ENCODE data around the gene BMP2K.

The BMP2K gene

DNA sequence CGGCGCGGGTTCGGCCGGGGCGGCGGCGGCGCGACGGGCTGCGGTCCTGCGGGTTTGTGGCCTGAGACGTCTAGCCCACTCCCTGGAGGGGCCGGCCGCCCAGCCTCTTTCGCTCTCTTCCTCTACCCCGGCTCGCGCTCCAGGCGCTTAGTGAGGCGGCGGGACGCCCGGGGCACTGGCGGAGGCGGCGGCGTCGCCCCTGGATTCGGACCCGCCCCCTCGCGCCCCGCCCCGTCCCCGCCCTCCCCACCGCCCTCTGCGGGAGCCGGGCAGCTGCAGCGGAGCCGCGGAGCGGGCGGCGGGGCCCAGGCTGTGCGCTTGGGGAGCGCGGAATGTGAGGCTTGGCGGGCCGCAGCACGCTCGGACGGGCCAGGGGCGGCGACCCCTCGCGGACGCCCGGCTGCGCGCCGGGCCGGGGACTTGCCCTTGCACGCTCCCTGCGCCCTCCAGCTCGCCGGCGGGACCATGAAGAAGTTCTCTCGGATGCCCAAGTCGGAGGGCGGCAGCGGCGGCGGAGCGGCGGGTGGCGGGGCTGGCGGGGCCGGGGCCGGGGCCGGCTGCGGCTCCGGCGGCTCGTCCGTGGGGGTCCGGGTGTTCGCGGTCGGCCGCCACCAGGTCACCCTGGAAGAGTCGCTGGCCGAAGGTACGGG, at the start of gene BMP2K:
Gene BMP2K, plus strand, starts transcription at position 272 of the 650 bp plus-strand sequence. Its CDS starts 194 bp downstream, at position 466.
- no peaks in the 10 kb centered on the region for H3K9me3 ChIP-seq (ENCODE audit: control insufficient read depth, low read depth, low read length)
- H3K9ac ChIP-seq (ENCODE audit: low read length) = peak within 1 kb of the TSS; percentile 95
- H3K27ac ChIP-seq (ENCODE audit: low read length) = peak within 1 kb of the TSS; percentile 94
- H3K36me3 ChIP-seq (ENCODE audit: control insufficient read depth, low read depth, low read length) = no peaks in the 10 kb centered on the region
- peaks cover 15% of the 10 kb centered on the region for H3K4me1 ChIP-seq (ENCODE audit: control insufficient read depth, low read depth, low read length)
- peak within 1 kb of the TSS; percentile 67 for H3K4me3 ChIP-seq (ENCODE audit: low read length)
- no peaks in the 10 kb centered on the region for H3K27me3 ChIP-seq (ENCODE audit: control insufficient read depth, insufficient read depth, low read length)

DNA sequence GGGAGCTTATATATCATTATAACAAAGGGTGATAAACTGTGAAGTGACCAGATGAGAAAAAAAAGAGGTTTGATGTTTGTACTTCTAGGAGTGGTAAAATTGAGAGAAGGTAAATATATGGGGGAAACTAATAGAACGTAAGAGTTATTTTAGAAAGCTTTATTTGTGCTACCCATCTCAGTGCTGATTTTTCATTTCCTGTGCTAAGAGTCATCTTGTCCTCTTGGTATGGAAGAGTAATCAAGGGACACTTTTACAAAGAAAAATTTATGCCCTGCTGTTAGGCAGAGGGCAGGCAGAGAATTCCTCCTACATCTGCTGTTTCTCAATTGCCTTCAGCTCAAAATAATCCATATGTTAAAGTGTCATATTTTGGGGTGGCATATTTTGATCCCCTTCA, 49.6 kb upstream of the BMP2K start:
- Histone ChIP-seq H3K27ac (ENCODE audit: low read length) (no peak overlapping the region), H3K9me3 (ENCODE audit: control insufficient read depth, low read depth, low read length) (no peaks in the 10 kb centered on the region), H3K4me3 (ENCODE audit: low read length) (no peak overlapping the region), H3K27me3 (ENCODE audit: control insufficient read depth, insufficient read depth, low read length) (no peaks in the 10 kb centered on the region), H3K4me1 (ENCODE audit: control insufficient read depth, low read depth, low read length) (peaks cover 19% of the 10 kb centered on the region), H3K36me3 (ENCODE audit: control insufficient read depth, low read depth, low read length) (no peaks in the 10 kb centered on the region), H3K9ac (ENCODE audit: low read length) (no peak overlapping the region)

DNA sequence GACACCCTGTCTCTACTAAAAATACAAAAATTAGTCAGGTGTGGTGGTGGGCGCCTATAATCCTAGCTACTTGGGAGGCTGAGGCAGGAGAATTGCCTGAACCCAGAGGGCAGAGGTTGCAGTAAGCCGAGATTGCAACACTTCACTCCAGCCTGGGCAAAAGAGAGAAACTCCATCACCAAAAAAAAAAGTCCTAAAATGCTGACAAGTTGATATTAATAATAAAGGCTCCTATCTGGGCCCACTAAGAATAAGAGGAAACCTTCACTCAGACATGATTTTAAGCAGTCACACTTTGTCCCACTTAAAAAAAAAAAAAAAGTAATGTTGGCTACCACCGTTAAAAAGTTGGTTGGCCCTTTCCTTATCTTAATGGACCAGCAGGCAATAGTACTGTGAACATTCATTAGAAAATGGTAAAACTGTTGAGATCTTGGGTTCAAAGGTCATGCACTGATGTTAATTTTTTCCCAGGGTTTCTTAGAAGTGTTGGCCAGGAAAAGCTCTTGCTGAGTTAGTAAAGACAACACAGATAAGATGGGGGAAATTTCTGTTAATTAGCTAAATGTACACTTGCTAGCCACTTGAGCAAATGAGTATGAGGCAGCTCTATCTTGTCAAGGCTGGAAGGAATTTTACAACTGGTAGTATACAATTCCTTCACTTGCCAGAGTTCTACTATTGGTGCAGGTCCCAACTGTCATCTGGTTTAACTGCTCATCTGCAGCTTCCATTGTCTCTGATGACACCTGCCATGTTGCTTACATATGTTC, 43.6 kb upstream of the BMP2K start:
- H3K9me3 ChIP-seq (ENCODE audit: control insufficient read depth, low read depth, low read length) = no peaks in the 10 kb centered on the region
- no peak overlapping the region for H3K27ac ChIP-seq (ENCODE audit: low read length)
- no peaks in the 10 kb centered on the region for H3K36me3 ChIP-seq (ENCODE audit: control insufficient read depth, low read depth, low read length)
- no peaks in the 10 kb centered on the region for H3K27me3 ChIP-seq (ENCODE audit: control insufficient read depth, insufficient read depth, low read length)
- H3K4me1 ChIP-seq (ENCODE audit: control insufficient read depth, low read depth, low read length) = no peaks in the 10 kb centered on the region
- no peak overlapping the region for H3K4me3 ChIP-seq (ENCODE audit: low read length)
- no peak overlapping the region for H3K9ac ChIP-seq (ENCODE audit: low read length)

DNA sequence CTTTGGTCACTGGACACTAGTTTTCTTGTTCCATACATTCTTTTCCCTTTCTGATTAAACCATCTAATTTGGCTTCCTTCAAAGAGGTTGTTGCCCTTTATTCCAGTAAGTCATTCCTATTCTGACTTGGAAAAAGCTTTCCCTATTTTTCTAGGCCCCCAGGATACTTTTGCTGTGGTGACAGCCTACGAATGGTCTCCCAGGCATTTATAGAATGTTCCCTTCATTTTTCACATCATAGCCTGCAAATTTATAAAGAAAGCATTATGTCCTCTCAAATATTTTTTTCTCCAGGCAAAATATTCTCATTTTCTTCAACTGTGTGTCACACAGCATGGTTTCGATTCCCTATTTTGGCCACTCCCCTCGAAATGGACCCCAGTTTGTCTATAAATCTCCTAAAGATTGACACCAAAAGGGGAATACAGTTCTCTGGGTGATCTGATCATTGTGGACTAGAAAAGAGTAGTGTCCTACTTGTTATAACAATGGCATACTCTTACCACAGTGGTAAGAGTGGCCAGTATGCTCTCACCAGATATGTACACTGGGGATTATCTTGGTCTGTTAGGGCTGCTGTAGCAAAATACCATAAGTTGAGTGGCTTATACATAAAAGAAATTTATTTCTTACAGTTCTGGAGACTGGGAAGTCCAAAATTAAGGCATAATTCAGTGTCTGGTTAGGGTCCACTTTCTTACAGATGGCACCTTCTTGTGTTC, 41.5 kb upstream of the BMP2K start:
- Histone ChIP-seq H3K27ac (ENCODE audit: low read length) (no peak overlapping the region), H3K9me3 (ENCODE audit: control insufficient read depth, low read depth, low read length) (no peaks in the 10 kb centered on the region), H3K9ac (ENCODE audit: low read length) (no peak overlapping the region), H3K27me3 (ENCODE audit: control insufficient read depth, insufficient read depth, low read length) (no peaks in the 10 kb centered on the region), H3K4me1 (ENCODE audit: control insufficient read depth, low read depth, low read length) (no peaks in the 10 kb centered on the region), H3K36me3 (ENCODE audit: control insufficient read depth, low read depth, low read length) (no peaks in the 10 kb centered on the region), H3K4me3 (ENCODE audit: low read length) (no peak overlapping the region)

DNA sequence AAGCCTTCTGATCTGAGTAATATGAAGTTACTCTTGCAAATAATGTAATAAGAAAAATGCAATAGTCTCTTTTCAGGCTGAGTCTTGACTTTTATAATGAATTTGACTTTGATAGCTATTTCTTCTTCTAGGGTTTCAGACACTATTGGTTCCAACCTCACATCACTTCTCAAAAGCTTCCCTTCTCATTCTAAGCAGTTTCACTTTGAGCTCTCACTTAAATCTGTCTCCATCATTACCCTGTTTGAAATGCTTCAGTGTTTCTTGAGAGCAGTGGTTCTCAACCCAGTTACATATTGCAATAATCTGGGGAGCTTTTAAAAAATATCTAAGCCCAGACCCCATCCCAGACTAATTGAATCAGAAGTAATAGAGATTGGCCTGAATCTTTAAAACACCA, 40.5 kb upstream of the BMP2K start:
- H3K4me1 ChIP-seq (ENCODE audit: control insufficient read depth, low read depth, low read length) = no peaks in the 10 kb centered on the region

DNA sequence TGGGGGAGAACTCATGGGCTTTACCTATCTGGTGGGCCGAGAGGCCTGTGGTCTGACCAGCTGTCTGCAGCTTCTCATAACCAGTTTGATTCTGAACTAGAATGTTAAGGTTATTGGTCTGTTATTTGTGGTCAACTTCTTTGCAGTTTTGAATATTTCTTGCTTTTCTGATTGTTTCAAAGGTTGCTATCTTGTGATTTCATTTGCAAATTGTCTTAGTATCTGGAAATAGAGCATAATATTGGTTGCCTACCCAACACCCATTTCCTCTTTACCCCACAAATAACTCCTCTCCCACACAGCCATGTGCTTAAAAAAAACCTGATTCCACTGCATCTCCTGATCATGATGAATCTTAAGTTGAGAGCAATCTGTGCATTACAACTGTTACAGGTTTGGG, 39.1 kb upstream of the BMP2K start:
- Histone ChIP-seq H3K9me3 (ENCODE audit: control insufficient read depth, low read depth, low read length) (no peaks in the 10 kb centered on the region), H3K9ac (ENCODE audit: low read length) (no peak overlapping the region), H3K4me3 (ENCODE audit: low read length) (no peak overlapping the region), H3K27me3 (ENCODE audit: control insufficient read depth, insufficient read depth, low read length) (no peaks in the 10 kb centered on the region), H3K4me1 (ENCODE audit: control insufficient read depth, low read depth, low read length) (no peaks in the 10 kb centered on the region), H3K36me3 (ENCODE audit: control insufficient read depth, low read depth, low read length) (no peaks in the 10 kb centered on the region), H3K27ac (ENCODE audit: low read length) (no peak overlapping the region)

More for the DNA sequence above, 40.5 kb upstream of the BMP2K start:
- H3K9ac ChIP-seq (ENCODE audit: low read length) = no peak overlapping the region
- H3K4me3 ChIP-seq (ENCODE audit: low read length) = no peak overlapping the region
- no peaks in the 10 kb centered on the region for H3K9me3 ChIP-seq (ENCODE audit: control insufficient read depth, low read depth, low read length)
- no peaks in the 10 kb centered on the region for H3K27me3 ChIP-seq (ENCODE audit: control insufficient read depth, insufficient read depth, low read length)
- no peak overlapping the region for H3K27ac ChIP-seq (ENCODE audit: low read length)
- no peaks in the 10 kb centered on the region for H3K36me3 ChIP-seq (ENCODE audit: control insufficient read depth, low read depth, low read length)

DNA sequence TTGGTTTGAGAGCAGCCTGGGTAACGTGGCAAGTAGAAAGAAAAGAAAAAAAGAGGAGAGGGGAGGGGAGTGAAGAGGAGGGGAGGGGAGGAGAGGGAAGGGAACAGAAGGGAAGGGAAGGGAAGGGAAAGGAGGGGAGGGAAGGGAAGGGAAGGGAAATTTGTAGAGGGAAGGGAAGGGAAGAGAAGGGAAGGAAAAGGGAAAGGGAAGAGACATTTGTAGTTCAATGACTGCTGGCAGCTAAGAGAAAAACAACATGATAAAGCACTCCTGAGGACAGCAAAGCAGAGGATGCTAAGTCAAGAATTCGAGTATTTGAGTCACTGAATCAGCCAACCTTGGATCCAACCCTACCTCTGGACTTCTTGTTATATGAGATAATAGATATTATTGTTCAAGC, 38.2 kb upstream of the BMP2K start:
- H3K4me1 ChIP-seq (ENCODE audit: control insufficient read depth, low read depth, low read length) = no peaks in the 10 kb centered on the region
- no peak overlapping the region for H3K27ac ChIP-seq (ENCODE audit: low read length)
- no peaks in the 10 kb centered on the region for H3K9me3 ChIP-seq (ENCODE audit: control insufficient read depth, low read depth, low read length)

DNA sequence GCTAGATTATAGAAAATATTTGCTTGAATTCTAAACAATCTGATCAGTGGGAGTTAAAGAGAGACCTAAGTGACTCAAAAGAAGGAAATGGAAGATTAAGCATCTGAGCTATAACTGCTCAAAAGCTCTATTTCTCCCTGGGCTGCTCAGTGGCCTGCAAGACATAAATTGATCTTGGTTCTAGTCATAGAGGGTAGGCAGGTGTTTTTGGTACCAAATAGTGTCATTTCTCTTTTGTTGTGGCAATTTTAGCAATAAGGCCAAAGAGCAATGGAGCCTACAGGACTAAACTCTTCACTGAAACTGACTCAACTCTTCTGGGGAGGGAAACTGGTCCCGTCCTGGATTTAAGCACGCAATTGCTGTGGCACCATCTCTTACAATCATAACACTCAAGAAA, 33.9 kb upstream of the BMP2K start:
- H3K27ac ChIP-seq (ENCODE audit: low read length) = no peak overlapping the region

More for the DNA sequence above, 38.2 kb upstream of the BMP2K start:
- Histone ChIP-seq H3K9ac (ENCODE audit: low read length) (no peak overlapping the region), H3K27me3 (ENCODE audit: control insufficient read depth, insufficient read depth, low read length) (no peaks in the 10 kb centered on the region), H3K4me3 (ENCODE audit: low read length) (no peak overlapping the region), H3K36me3 (ENCODE audit: control insufficient read depth, low read depth, low read length) (no peaks in the 10 kb centered on the region)

DNA sequence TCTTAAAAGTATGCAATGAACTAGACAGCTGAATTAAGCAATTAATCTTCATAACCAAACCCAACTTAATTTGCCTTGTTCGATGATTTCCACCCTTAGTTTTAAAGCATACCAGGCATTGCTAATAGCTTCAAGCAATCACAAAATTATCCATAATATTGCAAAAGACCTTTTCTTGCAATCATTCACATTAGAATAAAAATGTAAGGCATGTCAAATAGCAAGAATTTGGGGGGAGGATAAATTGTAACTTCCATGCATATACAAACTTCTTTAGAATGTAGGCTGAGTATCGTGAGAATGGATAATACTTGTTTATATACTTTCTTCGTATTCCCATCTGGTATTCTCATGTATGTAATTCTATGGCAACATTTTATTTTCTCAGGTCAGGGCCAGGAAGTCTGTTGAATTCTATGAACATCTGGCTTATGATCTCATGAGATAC, 28.7 kb upstream of the BMP2K start:
- Histone ChIP-seq H3K4me3 (ENCODE audit: low read length) (no peak overlapping the region), H3K9ac (ENCODE audit: low read length) (no peak overlapping the region), H3K36me3 (ENCODE audit: control insufficient read depth, low read depth, low read length) (no peaks in the 10 kb centered on the region), H3K9me3 (ENCODE audit: control insufficient read depth, low read depth, low read length) (no peaks in the 10 kb centered on the region), H3K27me3 (ENCODE audit: control insufficient read depth, insufficient read depth, low read length) (no peaks in the 10 kb centered on the region), H3K4me1 (ENCODE audit: control insufficient read depth, low read depth, low read length) (no peaks in the 10 kb centered on the region), H3K27ac (ENCODE audit: low read length) (no peak overlapping the region)

More for the DNA sequence above, 33.9 kb upstream of the BMP2K start:
- Histone ChIP-seq H3K27me3 (ENCODE audit: control insufficient read depth, insufficient read depth, low read length) (no peaks in the 10 kb centered on the region), H3K9me3 (ENCODE audit: control insufficient read depth, low read depth, low read length) (no peaks in the 10 kb centered on the region), H3K36me3 (ENCODE audit: control insufficient read depth, low read depth, low read length) (no peaks in the 10 kb centered on the region), H3K4me1 (ENCODE audit: control insufficient read depth, low read depth, low read length) (no peaks in the 10 kb centered on the region), H3K4me3 (ENCODE audit: low read length) (no peak overlapping the region), H3K9ac (ENCODE audit: low read length) (no peak overlapping the region)

DNA sequence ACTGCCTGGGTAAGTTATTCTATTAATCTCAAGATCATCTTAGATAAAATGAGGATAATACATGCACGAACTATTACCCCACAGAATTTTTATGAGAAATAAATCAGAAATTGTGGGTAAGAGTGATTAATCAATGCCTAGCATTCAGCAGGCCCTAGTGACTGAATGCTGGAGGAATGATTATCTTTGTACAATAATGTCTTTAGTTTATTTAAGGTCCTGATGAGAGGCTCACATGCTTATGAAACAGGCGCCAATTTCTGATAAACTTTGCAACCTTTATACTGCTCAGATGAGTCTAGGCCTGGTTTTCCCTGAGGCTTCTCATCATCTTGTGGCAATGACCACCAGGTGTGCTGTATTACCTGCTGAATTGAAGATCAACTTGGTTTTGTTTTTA, 27.8 kb upstream of the BMP2K start:
- Histone ChIP-seq H3K27me3 (ENCODE audit: control insufficient read depth, insufficient read depth, low read length) (no peaks in the 10 kb centered on the region), H3K27ac (ENCODE audit: low read length) (no peak overlapping the region), H3K36me3 (ENCODE audit: control insufficient read depth, low read depth, low read length) (no peaks in the 10 kb centered on the region), H3K4me1 (ENCODE audit: control insufficient read depth, low read depth, low read length) (no peaks in the 10 kb centered on the region), H3K9me3 (ENCODE audit: control insufficient read depth, low read depth, low read length) (no peaks in the 10 kb centered on the region), H3K4me3 (ENCODE audit: low read length) (no peak overlapping the region), H3K9ac (ENCODE audit: low read length) (no peak overlapping the region)

DNA sequence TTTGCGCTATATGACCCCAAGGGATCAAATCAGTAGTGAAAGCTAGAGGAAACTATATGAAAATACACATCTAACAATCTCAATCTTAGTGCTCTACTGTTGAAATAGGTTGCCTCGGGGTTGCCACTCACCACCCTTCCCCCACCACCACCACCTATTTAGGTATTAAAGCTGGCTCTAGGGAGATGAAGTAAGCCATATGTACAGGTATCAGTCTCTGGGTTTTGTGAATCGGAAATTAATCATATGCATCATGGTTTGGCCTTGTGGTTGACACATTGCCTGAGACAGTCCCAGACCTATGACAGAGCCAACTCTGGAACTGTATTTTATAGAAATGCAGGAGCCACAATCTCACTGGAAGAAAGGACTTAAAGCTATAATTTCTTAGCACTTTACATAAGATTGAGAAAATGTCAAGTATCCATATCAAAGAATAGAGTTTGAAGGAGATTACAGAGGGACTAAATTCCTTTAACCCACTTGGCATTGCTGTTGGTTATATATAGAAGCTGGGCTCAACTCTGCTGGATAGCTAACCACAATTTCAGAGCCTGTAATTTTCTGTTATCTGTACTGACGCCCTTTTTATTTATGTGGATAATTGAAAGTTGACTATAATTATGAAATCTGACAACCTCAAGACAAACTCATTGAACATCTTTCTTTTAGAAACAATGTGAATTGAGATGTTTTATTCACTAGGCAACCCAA, 26.7 kb upstream of the BMP2K start:
- Histone ChIP-seq H3K9me3 (ENCODE audit: control insufficient read depth, low read depth, low read length) (no peaks in the 10 kb centered on the region), H3K9ac (ENCODE audit: low read length) (no peak overlapping the region), H3K4me3 (ENCODE audit: low read length) (no peak overlapping the region), H3K27me3 (ENCODE audit: control insufficient read depth, insufficient read depth, low read length) (no peaks in the 10 kb centered on the region), H3K4me1 (ENCODE audit: control insufficient read depth, low read depth, low read length) (no peaks in the 10 kb centered on the region), H3K27ac (ENCODE audit: low read length) (no peak overlapping the region), H3K36me3 (ENCODE audit: control insufficient read depth, low read depth, low read length) (no peaks in the 10 kb centered on the region)
